Osteocyte (in vitro differentiated cells): ENCODE results near the gene FOXL2NB. TPM values are rescaled to one million over a fixed set of nuclear protein-coding genes. Genes with fewer than 3 reads are reported as not detected.

Source experiments
- DNase-seq: peaks from one replicate; pipeline ENCODE4 v3.0.0; 2021; ENCODE audit warnings: mixed read lengths; ENCODE audit not compliant: unreplicated experiment; ENCODE audit errors: extremely low spot score
- H3K27ac Mint-ChIP-seq: one replicate; pipeline ENCODE4 v1.8.0; 2021; ENCODE audit warnings: mild to moderate bottlenecking, mixed read lengths; ENCODE audit not compliant: unreplicated experiment
- H3K27me3 Mint-ChIP-seq: one replicate; pipeline ENCODE4 v1.8.0; 2021; ENCODE audit warnings: mixed read lengths; ENCODE audit not compliant: unreplicated experiment
- H3K36me3 Mint-ChIP-seq: one replicate; pipeline ENCODE4 v1.8.0; 2021; ENCODE audit warnings: mixed read lengths; ENCODE audit not compliant: unreplicated experiment
- H3K4me1 Mint-ChIP-seq: one replicate; pipeline ENCODE4 v1.8.0; 2021; ENCODE audit warnings: mixed read lengths; ENCODE audit not compliant: unreplicated experiment
- H3K4me3 Mint-ChIP-seq: one replicate; pipeline ENCODE4 v1.8.0; 2021; ENCODE audit warnings: mild to moderate bottlenecking, moderate library complexity, mixed read lengths; ENCODE audit not compliant: unreplicated experiment
- H3K9me3 Mint-ChIP-seq: one replicate; pipeline ENCODE4 v1.8.0; 2021; ENCODE audit warnings: mixed read lengths; ENCODE audit not compliant: unreplicated experiment
- total RNA-seq: library from RNA; stranded (reverse); gene quantifications from 2 replicates; pipeline ENCODE4 v1.2.1, GENCODE V29; 2021
- TF ChIP-seq, protein P1 (sequence below): fragments of 200-600 bp; sonication (generic); IDR thresholded peaks from 2 replicates; pipeline ENCODE4 v1.5.0; 2021; ENCODE audit warnings: antibody characterized with exemption, mild to moderate bottlenecking, moderate library complexity

The FOXL2NB gene
- total RNA-seq, 1 donor from 2014 or later: 0.21 TPM

DNA sequence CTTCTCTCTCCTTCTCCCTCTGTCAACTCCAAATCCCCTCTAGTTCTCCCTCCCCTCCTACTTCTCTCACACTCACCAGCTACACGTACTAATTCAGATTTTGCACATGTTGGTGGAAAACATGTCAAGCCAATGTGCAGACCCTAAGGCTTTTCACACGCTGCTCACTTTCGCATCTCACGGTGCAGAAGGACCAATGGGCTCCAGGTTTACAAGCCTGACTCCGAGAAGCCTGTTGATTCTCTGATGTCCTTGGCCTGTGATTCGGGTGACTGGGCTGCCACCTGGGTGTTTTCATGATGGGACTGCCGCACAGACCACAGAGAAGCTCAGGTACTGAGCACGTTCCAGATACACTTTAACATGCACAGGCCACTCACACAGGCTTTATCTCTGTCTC, 3.7 kb downstream of the FOXL2NB start:
- H3K27me3 Mint-ChIP-seq: peaks cover 75% of the 10 kb centered on the region

DNA sequence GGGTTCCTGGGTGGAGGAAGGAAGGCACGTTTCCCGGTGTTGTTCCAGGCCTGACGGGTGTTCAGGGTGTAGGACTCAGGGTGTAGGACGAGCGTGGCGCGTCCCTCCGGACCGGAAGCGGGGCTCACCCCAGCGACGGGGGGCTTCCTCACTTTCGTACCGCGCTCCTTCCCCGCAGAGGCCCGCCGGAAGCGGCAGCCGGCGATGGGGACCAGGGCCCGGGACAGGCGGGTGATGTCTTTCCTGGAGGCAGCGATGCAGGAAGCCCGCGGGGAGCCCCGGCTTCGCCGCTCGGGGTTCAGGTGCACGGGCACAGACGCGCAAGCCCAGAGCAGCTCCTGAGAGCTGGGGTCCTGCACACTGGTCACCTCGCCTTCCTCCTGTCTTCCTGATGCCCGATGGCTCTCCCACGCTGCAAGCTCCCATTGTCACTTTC, 13.4 kb downstream of the FOXL2NB start:
- H3K4me3 Mint-ChIP-seq: no peak overlapping the region
- H3K9me3 Mint-ChIP-seq: peaks cover 8% of the 10 kb centered on the region
- no peaks in the 10 kb centered on the region for H3K4me1 Mint-ChIP-seq
- TF ChIP-seq, protein P1, sequence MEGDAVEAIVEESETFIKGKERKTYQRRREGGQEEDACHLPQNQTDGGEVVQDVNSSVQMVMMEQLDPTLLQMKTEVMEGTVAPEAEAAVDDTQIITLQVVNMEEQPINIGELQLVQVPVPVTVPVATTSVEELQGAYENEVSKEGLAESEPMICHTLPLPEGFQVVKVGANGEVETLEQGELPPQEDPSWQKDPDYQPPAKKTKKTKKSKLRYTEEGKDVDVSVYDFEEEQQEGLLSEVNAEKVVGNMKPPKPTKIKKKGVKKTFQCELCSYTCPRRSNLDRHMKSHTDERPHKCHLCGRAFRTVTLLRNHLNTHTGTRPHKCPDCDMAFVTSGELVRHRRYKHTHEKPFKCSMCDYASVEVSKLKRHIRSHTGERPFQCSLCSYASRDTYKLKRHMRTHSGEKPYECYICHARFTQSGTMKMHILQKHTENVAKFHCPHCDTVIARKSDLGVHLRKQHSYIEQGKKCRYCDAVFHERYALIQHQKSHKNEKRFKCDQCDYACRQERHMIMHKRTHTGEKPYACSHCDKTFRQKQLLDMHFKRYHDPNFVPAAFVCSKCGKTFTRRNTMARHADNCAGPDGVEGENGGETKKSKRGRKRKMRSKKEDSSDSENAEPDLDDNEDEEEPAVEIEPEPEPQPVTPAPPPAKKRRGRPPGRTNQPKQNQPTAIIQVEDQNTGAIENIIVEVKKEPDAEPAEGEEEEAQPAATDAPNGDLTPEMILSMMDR: no peak
- H3K27me3 Mint-ChIP-seq: peaks cover 40% of the 10 kb centered on the region
- no peak overlapping the region for H3K27ac Mint-ChIP-seq
- no peaks in the 10 kb centered on the region for H3K36me3 Mint-ChIP-seq
- no peak for DNase-seq

More for the DNA sequence above, 3.7 kb downstream of the FOXL2NB start:
- TF ChIP-seq, protein P1: no peak
- H3K9me3 Mint-ChIP-seq: no peaks in the 10 kb centered on the region
- H3K27ac Mint-ChIP-seq: no peak overlapping the region
- H3K4me3 Mint-ChIP-seq: peak overlapping the region; percentile 44
- peak; percentile 67 for DNase-seq
- H3K4me1 Mint-ChIP-seq: peaks cover 16% of the 10 kb centered on the region
- no peaks in the 10 kb centered on the region for H3K36me3 Mint-ChIP-seq

DNA sequence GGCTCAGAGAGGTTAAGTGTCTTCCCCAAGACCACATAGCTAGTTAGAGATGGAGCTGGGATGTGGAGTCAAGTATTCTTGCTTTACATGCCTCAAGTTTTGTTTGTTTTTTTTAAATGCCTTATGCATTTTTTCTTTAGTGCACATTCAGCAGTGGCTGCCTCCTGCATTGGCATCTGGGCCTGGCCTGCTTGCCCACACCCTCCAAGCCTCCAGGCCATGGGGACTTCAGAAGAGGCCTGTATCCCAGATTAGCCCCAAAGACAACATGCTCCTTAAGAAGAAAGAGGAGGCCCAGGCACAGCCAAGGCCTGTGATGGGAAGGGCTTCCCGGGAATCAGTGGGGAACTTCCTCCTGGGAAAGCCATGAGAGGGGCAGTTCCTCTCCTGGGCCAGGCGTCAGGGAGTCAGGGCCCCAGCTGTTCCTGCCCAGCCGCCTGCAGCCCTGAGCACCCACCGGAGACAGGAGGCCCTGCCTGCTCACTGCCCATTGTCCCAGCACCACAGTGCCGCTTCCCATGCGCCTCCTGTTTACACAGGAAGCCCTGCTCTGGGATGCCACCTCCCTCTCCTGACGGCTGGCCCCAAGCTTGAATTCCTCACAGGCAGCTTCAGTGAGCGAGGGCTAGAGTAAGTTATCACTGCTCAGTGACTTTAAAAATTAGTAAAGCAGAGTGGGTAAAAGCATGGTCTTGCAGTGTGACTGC, 16.0 kb downstream of the FOXL2NB start:
- Mint-ChIP-seq H3K36me3 (peaks cover 2% of the 10 kb centered on the region), H3K4me3 (no peak overlapping the region), H3K9me3 (peaks cover 8% of the 10 kb centered on the region), H3K27me3 (peaks cover 27% of the 10 kb centered on the region), H3K27ac (no peak overlapping the region), H3K4me1 (no peaks in the 10 kb centered on the region)
- DNase-seq: no peak
- TF ChIP-seq, protein P1: no peak

DNA sequence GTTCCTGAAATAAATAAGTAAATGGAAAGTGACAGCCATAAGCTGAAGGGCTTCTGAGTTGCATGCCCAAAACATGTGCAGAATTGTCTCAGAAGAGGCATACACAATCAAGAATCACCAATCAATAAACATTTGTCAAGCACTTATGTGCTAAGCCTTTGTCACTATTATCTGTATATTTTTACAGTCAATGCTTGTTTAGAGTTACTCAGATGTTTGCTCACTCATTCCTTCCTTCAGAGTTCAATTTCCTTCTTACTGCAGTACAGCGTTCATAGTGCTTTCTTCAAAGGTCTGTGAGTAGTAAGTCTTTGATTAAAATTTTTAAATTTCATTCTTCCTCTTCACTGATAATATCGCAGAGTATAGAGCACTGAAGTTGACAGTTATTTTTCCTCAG, 17.2 kb downstream of the FOXL2NB start:
- H3K36me3 Mint-ChIP-seq: peaks cover 2% of the 10 kb centered on the region
- no peaks in the 10 kb centered on the region for H3K4me1 Mint-ChIP-seq
- TF ChIP-seq, protein P1: no peak
- DNase-seq: no peak
- H3K27me3 Mint-ChIP-seq: peaks cover 19% of the 10 kb centered on the region
- H3K4me3 Mint-ChIP-seq: no peak overlapping the region
- H3K27ac Mint-ChIP-seq: no peak overlapping the region
- peaks cover 8% of the 10 kb centered on the region for H3K9me3 Mint-ChIP-seq

DNA sequence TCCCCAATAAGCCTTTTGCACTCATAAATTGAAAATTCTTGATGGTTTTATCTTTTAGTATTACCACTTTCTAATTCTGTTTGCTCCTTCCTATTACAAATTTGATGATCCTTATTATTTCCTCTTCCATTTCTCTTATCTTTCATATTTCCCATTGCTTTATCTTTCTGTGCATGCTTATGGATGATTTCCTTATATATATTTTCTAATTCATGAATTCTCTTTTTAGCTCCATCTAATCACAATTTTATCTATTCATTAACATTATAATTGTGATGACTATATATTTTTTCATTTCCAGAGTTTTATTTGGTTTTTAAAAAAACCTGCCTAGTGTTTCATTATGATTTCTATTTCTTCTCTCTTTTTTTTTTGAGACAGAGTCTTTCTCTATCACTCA, 17.9 kb downstream of the FOXL2NB start:
- Mint-ChIP-seq H3K4me3 (no peak overlapping the region), H3K36me3 (peaks cover 2% of the 10 kb centered on the region), H3K27me3 (peaks cover 23% of the 10 kb centered on the region), H3K4me1 (no peaks in the 10 kb centered on the region), H3K27ac (no peak overlapping the region), H3K9me3 (peaks cover 8% of the 10 kb centered on the region)
- no peak for DNase-seq
- TF ChIP-seq, protein P1: no peak
